Glomerular visceral epithelial cell (primary cell): Measurements from ENCODE around the gene SLC12A7.
"Not testable (repeated sequence)": the region's sequence is repeated elsewhere in the genome, so short reads cannot be mapped to it uniquely, and the experiment has no call there.

Source experiments
- DNase-seq: peaks from one replicate; pipeline ENCODE4 v3.0.0-alpha.2; 2016; ENCODE audit errors: extremely low spot score

SLC12A7 gene

GRCh38 chr5:1035421-1036405 lies 76.2 kb downstream of the SLC12A7 start:
- no peak for DNase-seq

GRCh38 chr5:1034986-1035385 lies 76.9 kb downstream of the SLC12A7 start:
- no peak for DNase-seq

GRCh38 chr5:1034421-1034905 lies 77.4 kb downstream of the SLC12A7 start:
- no peak for DNase-seq

- no peak for DNase-seq
These were observed 78.0 kb downstream of the SLC12A7 start for GRCh38 chr5:1033606-1034420.

- DNase-seq: no peak
These were observed 78.7 kb downstream of the SLC12A7 start for GRCh38 chr5:1033178-1033577.

- no peak for DNase-seq
These were observed 79.3 kb downstream of the SLC12A7 start for GRCh38 chr5:1032551-1033027.

- no peak for DNase-seq
These were observed 79.9 kb downstream of the SLC12A7 start for GRCh38 chr5:1032011-1032410.

- no peak for DNase-seq
These were observed 80.4 kb downstream of the SLC12A7 start for GRCh38 chr5:1031306-1031959.

- DNase-seq: no peak
These were observed 81.0 kb downstream of the SLC12A7 start for GRCh38 chr5:1030801-1031271.

GRCh38 chr5:1029945-1030625 lies 81.8 kb downstream of the SLC12A7 start:
- no peak for DNase-seq

GRCh38 chr5:1029282-1029944 lies 82.5 kb downstream of the SLC12A7 start:
- DNase-seq: no peak

- no peak for DNase-seq
These were observed 83.2 kb downstream of the SLC12A7 start for GRCh38 chr5:1028481-1029281.

- no peak for DNase-seq
These were observed 84.0 kb downstream of the SLC12A7 start for GRCh38 chr5:1027631-1028441.

- no peak for DNase-seq
These were observed 84.9 kb downstream of the SLC12A7 start for GRCh38 chr5:1026700-1027621.

GRCh38 chr5:1021969-1022336 lies 89.9 kb downstream of the SLC12A7 start:
- not testable (repeated sequence) for DNase-seq

- DNase-seq: no peak
These were observed 90.5 kb downstream of the SLC12A7 start for GRCh38 chr5:1021136-1021968.

- DNase-seq: no peak
These were observed 91.4 kb downstream of the SLC12A7 start for GRCh38 chr5:1020452-1020961.
